ENCODE results near the gene ABCC5. TPM values are rescaled to one million over a fixed set of nuclear protein-coding genes. Genes with fewer than 3 reads are reported as not detected.

The ABCC5 gene
- total RNA-seq, 4 donors from 2014 or later = 34.9 to 61.2 (median 45.0) TPM

DNA sequence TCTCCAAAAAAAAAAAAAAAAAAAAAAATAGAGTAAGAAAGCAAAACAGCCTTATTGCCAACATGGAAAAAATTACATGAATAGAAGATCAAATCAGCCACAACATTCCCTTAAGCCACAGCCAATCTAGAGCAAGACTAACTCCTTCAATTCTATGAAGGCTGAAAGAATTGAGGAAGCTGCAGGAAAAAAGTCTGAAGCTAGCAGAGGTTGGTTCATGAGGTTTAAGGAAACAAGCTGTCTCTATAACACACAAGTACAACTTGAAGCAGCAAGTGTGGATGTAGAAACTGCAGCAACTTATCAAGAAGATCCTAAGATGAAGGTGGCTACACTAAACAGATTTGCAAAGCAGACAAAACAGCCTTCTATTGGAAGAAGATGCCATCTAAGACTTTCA lies 142.3 kb downstream of the ABCC5 start:
- no peak overlapping the region for H3K4me3 ChIP-seq
- TF ChIP-seq POLR2A (IDR thresholded peaks at IDR 0.05) (no peak), EP300 (IDR thresholded peaks at IDR 0.05) (no peak)
- TF ChIP-seq, protein P1, sequence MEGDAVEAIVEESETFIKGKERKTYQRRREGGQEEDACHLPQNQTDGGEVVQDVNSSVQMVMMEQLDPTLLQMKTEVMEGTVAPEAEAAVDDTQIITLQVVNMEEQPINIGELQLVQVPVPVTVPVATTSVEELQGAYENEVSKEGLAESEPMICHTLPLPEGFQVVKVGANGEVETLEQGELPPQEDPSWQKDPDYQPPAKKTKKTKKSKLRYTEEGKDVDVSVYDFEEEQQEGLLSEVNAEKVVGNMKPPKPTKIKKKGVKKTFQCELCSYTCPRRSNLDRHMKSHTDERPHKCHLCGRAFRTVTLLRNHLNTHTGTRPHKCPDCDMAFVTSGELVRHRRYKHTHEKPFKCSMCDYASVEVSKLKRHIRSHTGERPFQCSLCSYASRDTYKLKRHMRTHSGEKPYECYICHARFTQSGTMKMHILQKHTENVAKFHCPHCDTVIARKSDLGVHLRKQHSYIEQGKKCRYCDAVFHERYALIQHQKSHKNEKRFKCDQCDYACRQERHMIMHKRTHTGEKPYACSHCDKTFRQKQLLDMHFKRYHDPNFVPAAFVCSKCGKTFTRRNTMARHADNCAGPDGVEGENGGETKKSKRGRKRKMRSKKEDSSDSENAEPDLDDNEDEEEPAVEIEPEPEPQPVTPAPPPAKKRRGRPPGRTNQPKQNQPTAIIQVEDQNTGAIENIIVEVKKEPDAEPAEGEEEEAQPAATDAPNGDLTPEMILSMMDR (IDR thresholded peaks at IDR 0.05) = no peak
- H3K36me3 ChIP-seq = peaks cover 0 to 16% (median 0%) of the 10 kb centered on the region in 3 donors
- no peak for DNase-seq (ENCODE audit: low spot score in 2 of 2)
- peaks cover 0 to 36% (median 3%) of the 10 kb centered on the region in 4 donors for H3K4me1 ChIP-seq
- H3K9me3 ChIP-seq = no peaks in the 10 kb centered on the region
- no peak overlapping the region for H3K27ac ChIP-seq
- H3K27me3 ChIP-seq = no peaks in the 10 kb centered on the region

DNA sequence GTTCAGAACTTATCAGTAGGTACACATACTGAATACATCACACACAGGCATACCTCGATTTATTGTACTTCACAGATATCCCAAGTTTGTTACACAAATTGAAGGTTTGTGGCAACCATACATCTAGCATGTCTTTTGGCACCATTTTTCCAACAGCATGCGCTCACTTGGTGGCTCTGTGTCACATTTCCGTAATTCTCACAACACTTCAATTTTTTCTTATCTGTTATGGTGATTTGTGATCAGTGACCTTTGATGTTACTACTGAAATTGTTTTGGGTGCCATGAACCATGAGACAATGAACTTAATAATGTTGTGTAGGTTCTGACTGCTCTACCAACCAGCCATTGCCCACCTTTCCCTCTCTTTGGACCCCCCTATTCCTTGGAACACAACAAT lies 143.8 kb downstream of the ABCC5 start:
- Histone ChIP-seq H3K27ac (no peak overlapping the region), H3K27me3 (no peaks in the 10 kb centered on the region), H3K36me3 (peaks cover 0 to 16% (median 0%) of the 10 kb centered on the region in 3 donors), H3K4me3 (no peak overlapping the region), H3K4me1 (peaks cover 0 to 33% (median 3%) of the 10 kb centered on the region in 4 donors), H3K9me3 (no peaks in the 10 kb centered on the region)
- DNase-seq (ENCODE audit: low spot score in 2 of 2) = no peak
- TF ChIP-seq EP300 (IDR thresholded peaks at IDR 0.05) (no peak), POLR2A (IDR thresholded peaks at IDR 0.05) (no peak)
- TF ChIP-seq, protein P1 (IDR thresholded peaks at IDR 0.05) = no peak
- WGBS, 2 donors = 96% methylated on average over 3 of the region's 3 CpGs

DNA sequence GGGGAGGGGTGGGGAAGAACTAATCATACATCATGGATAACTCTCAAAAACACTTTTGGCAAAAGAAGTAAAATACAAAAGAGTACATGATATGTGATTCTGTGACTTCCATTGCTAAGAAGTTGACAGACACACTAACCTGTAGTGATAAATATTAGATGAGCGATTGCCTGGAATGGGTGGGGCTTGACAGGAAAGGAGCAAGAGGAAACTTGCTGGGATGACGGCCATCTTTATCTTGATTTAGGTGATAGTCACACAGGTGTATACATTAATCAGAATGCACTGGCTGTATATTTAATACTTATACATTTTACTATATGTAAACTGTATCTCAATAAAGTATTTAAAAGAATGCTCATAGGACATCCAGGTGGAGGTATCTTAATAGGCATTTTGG lies 146.1 kb downstream of the ABCC5 start:
- TF ChIP-seq, protein P1 (IDR thresholded peaks at IDR 0.05) = no peak
- TF ChIP-seq POLR2A (IDR thresholded peaks at IDR 0.05) (no peak), EP300 (IDR thresholded peaks at IDR 0.05) (no peak)
- no peaks in the 10 kb centered on the region for H3K9me3 ChIP-seq
- H3K27me3 ChIP-seq = no peaks in the 10 kb centered on the region
- no peak overlapping the region for H3K4me3 ChIP-seq
- H3K36me3 ChIP-seq = peaks cover 0 to 16% (median 7%) of the 10 kb centered on the region in 3 donors
- WGBS, 2 donors = 85 to 86% methylated on average over 2 of the region's 2 CpGs
- peaks cover 0 to 31% (median 3%) of the 10 kb centered on the region in 4 donors for H3K4me1 ChIP-seq
- H3K27ac ChIP-seq = no peak overlapping the region
- no peak for DNase-seq (ENCODE audit: low spot score in 2 of 2)

DNA sequence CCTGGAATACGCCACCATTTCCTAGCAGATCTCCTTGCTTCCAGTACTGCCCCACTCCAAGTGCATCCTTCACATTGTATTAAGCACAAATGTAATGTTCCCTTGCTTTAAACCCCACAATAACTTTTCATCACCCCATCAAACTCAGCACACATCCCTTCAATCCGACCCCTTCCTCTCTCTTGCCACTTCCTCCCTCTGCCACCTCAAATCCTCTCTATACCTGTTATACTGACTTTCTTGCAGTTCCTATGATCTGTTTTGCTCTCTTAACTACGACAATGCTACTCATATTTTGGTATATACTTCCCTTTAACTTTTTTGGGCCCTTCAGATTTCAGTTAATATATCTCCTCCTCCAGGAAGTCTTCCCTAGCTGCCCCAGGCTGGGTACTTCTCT lies 147.1 kb downstream of the ABCC5 start:
- H3K27me3 ChIP-seq = no peaks in the 10 kb centered on the region
- H3K4me1 ChIP-seq = peaks cover 0 to 26% (median 0%) of the 10 kb centered on the region in 4 donors
- TF ChIP-seq POLR2A (IDR thresholded peaks at IDR 0.05) (no peak), EP300 (IDR thresholded peaks at IDR 0.05) (no peak)
- TF ChIP-seq, protein P1 (IDR thresholded peaks at IDR 0.05) = no peak
- H3K9me3 ChIP-seq = no peaks in the 10 kb centered on the region
- WGBS, 2 donors = 87 to 93% methylated on average over 3 of the region's 3 CpGs
- no peak for DNase-seq (ENCODE audit: low spot score in 2 of 2)
- H3K27ac ChIP-seq = no peak overlapping the region
- peaks cover 0 to 25% (median 14%) of the 10 kb centered on the region in 3 donors for H3K36me3 ChIP-seq
- H3K4me3 ChIP-seq = no peak overlapping the region

Small RNA genes within 50 kb of the gene (small RNA-seq; reads per million reads assigned to genes)
- gene MIR4448 = not detected

Other genes with a start within 250 kb of the ABCC5 start
- 10 to 100 TPM in 1 of 4 donors, 1 to 10 TPM in 2, under 1 TPM in 1; 0.42 to 21.6 (median 3.6) TPM for gene MAP6D1, start 192.3 kb downstream of the ABCC5 start, total RNA-seq
- 10 to 100 TPM; 47.6 to 66.6 (median 55.7) TPM for gene PARL, start 133.0 kb downstream of the ABCC5 start, total RNA-seq
- gene HTR3D, start 13.9 kb upstream of the ABCC5 start, total RNA-seq = not detected
- not detected for gene HTR3C, start 35.2 kb upstream of the ABCC5 start, total RNA-seq
- not detected for gene HTR3E, start 79.2 kb upstream of the ABCC5 start, total RNA-seq
- gene EIF2B5, start 117.5 kb upstream of the ABCC5 start, total RNA-seq = 10 to 100 TPM; 28.8 to 51.0 (median 36.5) TPM
- 10 to 100 TPM; 45.2 to 86.5 (median 66.1) TPM for gene DVL3, start 137.5 kb upstream of the ABCC5 start, total RNA-seq
- 100 to 1,000 TPM; 182 to 212 (median 199) TPM for gene AP2M1, start 157.0 kb upstream of the ABCC5 start, total RNA-seq
- 10 to 100 TPM; 51.6 to 96.9 (median 64.0) TPM for gene ABCF3, start 168.3 kb upstream of the ABCC5 start, total RNA-seq
- gene VWA5B2, start 211.7 kb upstream of the ABCC5 start, total RNA-seq = 1 to 10 TPM in 1 of 4 donors, under 1 TPM in 2, not detected in 1; 0.21 to 1.8 (median 0.22) TPM
- gene ALG3, start 231.1 kb upstream of the ABCC5 start, total RNA-seq = 10 to 100 TPM; 38.9 to 79.5 (median 58.7) TPM
- gene EEF1AKMT4, start 231.8 kb upstream of the ABCC5 start, total RNA-seq = 1 to 10 TPM in 3 of 4 donors, under 1 TPM in 1; 0.98 to 4.8 (median 2.5) TPM
- gene CAMK2N2, start 243.7 kb upstream of the ABCC5 start, total RNA-seq = not detected

Measured in tibial nerve (tissue), 4 donors.